Tibial artery (tissue), 4 donors: ENCODE data around the gene PIK3R4.

ENCODE experiments used
- DNase-seq, 2 donors: peaks; one replicate each; pipeline ENCODE4 v3.0.0-alpha.2; 2019
- H3K27ac ChIP-seq, 2 donors: fragments of 200-600 bp; sonication (generic) in 1 of 2; 1 replicate in 1 of 2; 2 replicates in 1 of 2; pipeline ENCODE4 v1.5.1; 2018 to 2019; ENCODE audit warnings: mild to moderate bottlenecking in 1 of 2
- H3K27me3 ChIP-seq, 2 donors: fragments of 200-600 bp; sonication (generic) in 1 of 2; one replicate each; pipeline versions ENCODE4 v1.5.1 to v1.6.0; 2016 to 2019
- H3K36me3 ChIP-seq, 3 donors: fragments of 200-600 bp; sonication (generic) in 2 of 3; one replicate each; pipeline ENCODE4 v1.5.1; 2016 to 2019; ENCODE audit warnings: mild to moderate bottlenecking in 2 of 3
- H3K4me1 ChIP-seq, 4 donors: fragments of 200-600 bp; sonication (generic) in 2 of 4; 1 replicate in 3 of 4; 2 replicates in 1 of 4; pipeline ENCODE4 v1.5.1; 2016 to 2019
- H3K4me3 ChIP-seq, 2 donors: fragments of 200-600 bp; sonication (generic) in 1 of 2; 1 replicate in 1 of 2; 2 replicates in 1 of 2; pipeline ENCODE4 v1.5.1; 2018 to 2019; ENCODE audit warnings: mild to moderate bottlenecking in 2 of 2
- H3K9me3 ChIP-seq, 3 donors: fragments of 200-600 bp; sonication (generic) in 1 of 3; one replicate each; pipeline ENCODE4 v1.5.1; 2016 to 2019
- CTCF ChIP-seq, 2 experiments: fragments of 200-600 bp in 1 of 2; fragments of 450-650 bp in 1 of 2; IDR thresholded peaks; one replicate each; pipeline ENCODE4 v1.5.1; 2017 to 2019; ENCODE audit warnings: antibody characterized with exemption in 2 of 2, mild to moderate bottlenecking in 1 of 2, moderate library complexity in 1 of 2
- intact Hi-C: fragments of 100-400 bp; cut with DNase I; formaldehyde crosslinking; loops from one replicate; pipeline ENCODE4 v1.15.0; 2023; ENCODE audit warnings: low total_unique reads

Gene PIK3R4

GRCh38 chr3:130732501-130732900, 14.1 kb downstream of the PIK3R4 start:
- Histone ChIP-seq H3K36me3 (peaks cover 0 to 18% (median 17%) of the 10 kb centered on the region in 3 donors), H3K4me3 (no peak overlapping the region), H3K9me3 (no peaks in the 10 kb centered on the region), H3K27ac (no peak overlapping the region), H3K27me3 (no peaks in the 10 kb centered on the region), H3K4me1 (no peaks in the 10 kb centered on the region)
- DNase-seq, result no peak
- TF ChIP-seq CTCF (IDR thresholded peaks at IDR 0.05), result no peak
- intact Hi-C loops, result no loop called here

GRCh38 chr3:130731817-130732216, 14.8 kb downstream of the PIK3R4 start:
- Histone ChIP-seq H3K27ac (no peak overlapping the region), H3K27me3 (no peaks in the 10 kb centered on the region), H3K4me1 (peaks cover 0 to under 1% (median 0%) of the 10 kb centered on the region in 4 donors), H3K9me3 (no peaks in the 10 kb centered on the region), H3K36me3 (peaks cover 0 to 18% (median 17%) of the 10 kb centered on the region in 3 donors), H3K4me3 (no peak overlapping the region)
- intact Hi-C loops, result no loop called here
- TF ChIP-seq CTCF (IDR thresholded peaks at IDR 0.05), result no peak
- no peak for DNase-seq

- no peak for TF ChIP-seq CTCF (IDR thresholded peaks at IDR 0.05)
- DNase-seq, result no peak
- no peak overlapping the region for H3K4me3 ChIP-seq
- no peaks in the 10 kb centered on the region for H3K27me3 ChIP-seq
- intact Hi-C loops, result no loop called here
- H3K36me3 ChIP-seq, result peaks cover 0 to 12% (median 11%) of the 10 kb centered on the region in 3 donors
- H3K9me3 ChIP-seq, result no peaks in the 10 kb centered on the region
- peaks cover 0 to 8% (median 0%) of the 10 kb centered on the region in 4 donors for H3K4me1 ChIP-seq
- peak overlapping the region; percentile 41 to 79 for H3K27ac ChIP-seq
Measured at GRCh38 chr3:130729154-130729553, 17.5 kb downstream of the PIK3R4 start.

GRCh38 chr3:130728037-130728436, 18.6 kb downstream of the PIK3R4 start:
- peaks cover 0 to 2% (median 0%) of the 10 kb centered on the region in 3 donors for H3K36me3 ChIP-seq
- peaks cover 0 to 8% (median 0%) of the 10 kb centered on the region in 4 donors for H3K4me1 ChIP-seq
- H3K27me3 ChIP-seq, result no peaks in the 10 kb centered on the region
- no peaks in the 10 kb centered on the region for H3K9me3 ChIP-seq
- TF ChIP-seq CTCF (IDR thresholded peaks at IDR 0.05), result no peak
- H3K4me3 ChIP-seq, result no peak overlapping the region
- peak overlapping the region; percentile 41 to 79 for H3K27ac ChIP-seq
- no peak for DNase-seq
- intact Hi-C loops, result no loop called here

- no peaks in the 10 kb centered on the region for H3K9me3 ChIP-seq
- DNase-seq, result no peak
- no peak overlapping the region for H3K27ac ChIP-seq
- H3K36me3 ChIP-seq, result peaks cover 0 to 12% (median 0%) of the 10 kb centered on the region in 3 donors
- no peak for TF ChIP-seq CTCF (IDR thresholded peaks at IDR 0.05)
- no peak overlapping the region for H3K4me3 ChIP-seq
- no peaks in the 10 kb centered on the region for H3K27me3 ChIP-seq
- H3K4me1 ChIP-seq, result peaks cover 0 to 8% (median 0%) of the 10 kb centered on the region in 4 donors
- intact Hi-C loops, result no loop called here
Measured at GRCh38 chr3:130725746-130726145, 20.9 kb downstream of the PIK3R4 start.

- no peak for TF ChIP-seq CTCF (IDR thresholded peaks at IDR 0.05)
- DNase-seq, result no peak
- Histone ChIP-seq H3K27ac (no peak overlapping the region), H3K27me3 (no peaks in the 10 kb centered on the region), H3K4me3 (no peak overlapping the region), H3K4me1 (peaks cover 0 to 2% (median 0%) of the 10 kb centered on the region in 4 donors), H3K9me3 (no peaks in the 10 kb centered on the region), H3K36me3 (peaks cover 19 to 32% (median 20%) of the 10 kb centered on the region in 3 donors)
- intact Hi-C loops, result no loop called here
Measured at GRCh38 chr3:130715616-130716015, 31.0 kb downstream of the PIK3R4 start.
